ENCODE results near the gene JAK2.
"Not testable (repeated sequence)": the region's sequence is repeated elsewhere in the genome, so short reads cannot be mapped to it uniquely, and the experiment has no call there.

JAK2 gene

DNA sequence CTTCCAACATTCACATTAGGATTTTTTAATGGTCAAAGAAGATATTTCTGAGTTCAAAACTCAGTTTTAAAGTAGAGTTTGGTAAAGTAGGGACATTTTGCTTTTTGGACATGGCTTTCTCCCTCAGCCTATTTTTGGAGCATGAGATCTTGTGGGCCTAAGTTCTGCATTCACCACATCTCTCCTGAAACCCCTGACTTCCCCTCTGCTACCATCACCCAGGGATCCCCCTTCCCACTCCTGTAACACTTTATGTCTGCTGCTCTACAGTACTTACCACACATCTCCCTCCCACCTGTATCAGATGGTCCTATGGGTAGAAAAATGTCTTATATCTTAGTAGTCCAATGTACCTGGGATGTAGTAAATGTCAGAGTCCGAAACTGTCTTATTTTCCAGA lies 48.2 kb upstream of the JAK2 start:
- no peak for ATAC-seq
- TF ChIP-seq CSDC2 (CRISPR knock-in tag; IDR thresholded peaks at IDR 0.05), result no peak
- no peak for TF ChIP-seq PPARA (CRISPR knock-in tag; IDR thresholded peaks at IDR 0.05; ENCODE audit: borderline replicate concordance)
- TF ChIP-seq ARNTL (CRISPR knock-in tag; IDR thresholded peaks at IDR 0.05; ENCODE audit: borderline replicate concordance, low read depth), result no peak
- no peak for TF ChIP-seq SNAI2 (CRISPR knock-in tag; IDR thresholded peaks at IDR 0.05)
- no peak for TF ChIP-seq ZNF8 (CRISPR knock-in tag; IDR thresholded peaks at IDR 0.05)

DNA sequence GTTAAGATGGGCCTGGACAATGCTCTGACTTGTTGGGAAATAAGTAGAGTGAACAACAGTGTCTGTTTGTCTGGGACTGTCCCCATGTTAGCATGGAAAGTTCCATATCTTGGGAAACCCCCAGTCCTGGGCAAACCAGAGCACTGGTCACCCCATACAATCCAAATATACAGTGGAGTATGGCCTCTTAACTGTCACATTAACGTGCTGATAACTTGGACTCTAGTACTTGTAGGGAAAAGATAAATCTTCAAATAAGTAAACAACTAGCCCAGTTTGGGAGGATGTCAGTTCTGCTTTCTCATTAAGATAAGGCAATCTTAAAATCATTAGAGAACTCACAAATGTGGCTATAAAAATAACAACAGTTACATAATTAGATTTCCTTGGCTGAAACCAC lies 47.6 kb upstream of the JAK2 start:
- TF ChIP-seq CSDC2 (CRISPR knock-in tag; IDR thresholded peaks at IDR 0.05) (no peak), RARB (CRISPR knock-in tag; IDR thresholded peaks at IDR 0.05) (no peak)
- ATAC-seq, result no peak

DNA sequence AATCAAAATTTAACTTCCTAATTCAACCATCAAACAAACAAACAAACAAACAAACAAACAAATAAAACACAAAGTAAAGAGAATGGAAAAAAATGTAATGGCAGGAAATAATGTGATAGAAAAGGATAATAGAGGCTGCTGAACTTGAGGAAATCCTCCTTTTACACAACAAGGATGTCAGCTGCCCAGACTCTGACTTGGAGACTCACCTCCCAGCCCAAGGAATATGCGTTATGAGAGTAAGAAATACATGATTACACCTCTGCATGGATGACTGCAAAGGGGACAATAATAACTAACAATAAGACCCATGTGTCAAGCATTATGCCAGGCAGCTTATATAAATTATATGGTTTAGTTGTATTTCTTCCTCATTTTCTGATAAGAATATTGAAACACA lies 46.6 kb upstream of the JAK2 start:
- TF ChIP-seq, protein P1, sequence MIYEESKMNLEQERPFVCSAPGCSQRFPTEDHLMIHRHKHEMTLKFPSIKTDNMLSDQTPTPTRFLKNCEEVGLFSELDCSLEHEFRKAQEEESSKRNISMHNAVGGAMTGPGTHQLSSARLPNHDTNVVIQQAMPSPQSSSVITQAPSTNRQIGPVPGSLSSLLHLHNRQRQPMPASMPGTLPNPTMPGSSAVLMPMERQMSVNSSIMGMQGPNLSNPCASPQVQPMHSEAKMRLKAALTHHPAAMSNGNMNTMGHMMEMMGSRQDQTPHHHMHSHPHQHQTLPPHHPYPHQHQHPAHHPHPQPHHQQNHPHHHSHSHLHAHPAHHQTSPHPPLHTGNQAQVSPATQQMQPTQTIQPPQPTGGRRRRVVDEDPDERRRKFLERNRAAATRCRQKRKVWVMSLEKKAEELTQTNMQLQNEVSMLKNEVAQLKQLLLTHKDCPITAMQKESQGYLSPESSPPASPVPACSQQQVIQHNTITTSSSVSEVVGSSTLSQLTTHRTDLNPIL (CRISPR knock-in tag; IDR thresholded peaks at IDR 0.05; ENCODE audit: low read depth), result no peak
- TF ChIP-seq ZFP3 (CRISPR knock-in tag; IDR thresholded peaks at IDR 0.05), result no peak
- no peak for TF ChIP-seq ESRRG (CRISPR knock-in tag; IDR thresholded peaks at IDR 0.05)
- ATAC-seq, result no peak

DNA sequence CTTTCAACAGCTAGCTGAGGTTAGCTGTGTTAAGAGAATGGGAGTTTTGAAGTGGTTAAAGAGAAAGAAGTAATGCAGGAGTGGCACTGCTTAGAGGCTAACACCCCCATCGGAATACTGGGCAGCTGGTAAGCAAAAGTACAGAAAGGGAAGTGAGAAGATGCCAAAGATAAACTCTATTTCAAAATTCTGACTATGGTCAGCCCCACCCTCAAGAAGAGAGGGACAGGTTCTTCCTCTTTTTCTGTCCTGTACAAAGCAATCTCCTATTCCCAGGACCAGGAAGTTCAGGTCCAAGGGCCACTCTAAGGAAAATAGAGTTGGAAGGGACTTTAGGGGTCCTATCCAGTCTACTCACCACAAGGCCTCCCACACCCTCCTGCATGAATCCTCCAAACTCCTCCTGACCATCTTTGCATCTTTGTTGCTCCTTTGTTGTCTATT lies 45.9 kb upstream of the JAK2 start:
- no peak for ATAC-seq
- no peak for TF ChIP-seq TCF4 (CRISPR knock-in tag; IDR thresholded peaks at IDR 0.05; ENCODE audit: borderline replicate concordance)
- no peak for TF ChIP-seq RARB (CRISPR knock-in tag; IDR thresholded peaks at IDR 0.05)
- no peak for TF ChIP-seq TOX (CRISPR knock-in tag; IDR thresholded peaks at IDR 0.05; ENCODE audit: borderline replicate concordance)
- TF ChIP-seq PPARA (CRISPR knock-in tag; IDR thresholded peaks at IDR 0.05; ENCODE audit: borderline replicate concordance), result no peak
- TF ChIP-seq ZFP3 (CRISPR knock-in tag; IDR thresholded peaks at IDR 0.05), result no peak
- TF ChIP-seq SNAI2 (CRISPR knock-in tag; IDR thresholded peaks at IDR 0.05), result no peak
- TF ChIP-seq ARNTL (CRISPR knock-in tag; IDR thresholded peaks at IDR 0.05; ENCODE audit: borderline replicate concordance, low read depth), result no peak
- TF ChIP-seq, protein P2, sequence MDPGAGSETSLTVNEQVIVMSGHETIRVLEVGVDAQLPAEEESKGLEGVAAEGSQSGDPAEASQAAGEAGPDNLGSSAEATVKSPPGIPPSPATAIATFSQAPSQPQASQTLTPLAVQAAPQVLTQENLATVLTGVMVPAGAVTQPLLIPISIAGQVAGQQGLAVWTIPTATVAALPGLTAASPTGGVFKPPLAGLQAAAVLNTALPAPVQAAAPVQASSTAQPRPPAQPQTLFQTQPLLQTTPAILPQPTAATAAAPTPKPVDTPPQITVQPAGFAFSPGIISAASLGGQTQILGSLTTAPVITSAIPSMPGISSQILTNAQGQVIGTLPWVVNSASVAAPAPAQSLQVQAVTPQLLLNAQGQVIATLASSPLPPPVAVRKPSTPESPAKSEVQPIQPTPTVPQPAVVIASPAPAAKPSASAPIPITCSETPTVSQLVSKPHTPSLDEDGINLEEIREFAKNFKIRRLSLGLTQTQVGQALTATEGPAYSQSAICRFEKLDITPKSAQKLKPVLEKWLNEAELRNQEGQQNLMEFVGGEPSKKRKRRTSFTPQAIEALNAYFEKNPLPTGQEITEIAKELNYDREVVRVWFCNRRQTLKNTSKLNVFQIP (CRISPR knock-in tag; IDR thresholded peaks at IDR 0.05; ENCODE audit: borderline replicate concordance, low read depth), result no peak

DNA sequence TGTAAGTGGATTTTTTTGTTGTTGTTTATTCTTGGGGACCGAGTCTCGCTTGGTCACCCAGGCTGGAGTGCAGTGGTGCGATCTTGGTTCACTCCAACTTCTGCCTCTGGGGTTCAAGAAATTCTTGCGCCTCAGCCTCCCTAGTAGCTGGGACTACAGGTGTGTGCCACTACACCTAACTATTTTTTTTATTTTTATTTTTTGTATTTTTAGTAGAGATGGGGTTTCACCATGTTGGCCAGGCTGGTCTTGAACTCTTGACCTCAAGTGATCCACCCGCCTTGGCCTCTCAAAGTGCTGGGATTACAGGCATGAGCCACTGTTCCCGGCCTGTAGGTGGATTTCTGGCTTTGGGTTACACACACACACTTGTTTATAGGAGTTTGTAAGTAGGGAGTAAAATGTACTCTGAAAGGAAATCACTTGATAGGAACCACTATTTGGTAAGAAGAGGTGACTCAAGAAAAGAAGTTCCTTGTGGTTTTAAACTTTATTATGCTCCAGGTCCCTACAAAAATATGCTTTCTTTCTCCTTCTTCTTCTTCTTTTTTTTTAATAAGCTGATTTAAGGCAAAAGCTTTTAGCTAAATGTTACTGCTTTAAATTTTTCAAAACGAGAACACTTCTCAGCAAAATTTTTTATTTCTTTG lies 42.9 kb upstream of the JAK2 start:
- not testable (repeated sequence) for ATAC-seq

DNA sequence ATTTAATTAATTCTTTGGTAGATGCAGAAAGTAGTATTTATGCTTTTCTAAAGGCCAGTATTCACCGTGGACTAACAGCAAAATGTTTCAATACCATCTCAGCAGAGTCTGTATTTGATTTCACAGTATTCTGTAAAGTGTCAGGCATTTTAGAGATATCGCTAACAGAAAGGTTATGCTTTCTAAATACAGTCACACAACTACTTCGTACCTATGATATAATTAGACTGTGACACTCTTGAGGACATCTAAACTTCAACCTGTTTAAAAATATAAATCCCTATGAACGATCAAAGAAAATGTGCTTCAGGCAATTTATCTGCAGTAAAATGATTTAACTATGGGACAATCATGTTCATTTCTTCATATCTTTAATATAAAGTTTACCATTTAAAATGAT lies 41.7 kb upstream of the JAK2 start:
- TF ChIP-seq CSDC2 (CRISPR knock-in tag; IDR thresholded peaks at IDR 0.05), result no peak
- no peak for TF ChIP-seq ZFP30 (CRISPR knock-in tag; IDR thresholded peaks at IDR 0.05)
- no peak for TF ChIP-seq ZNF70 (CRISPR knock-in tag; IDR thresholded peaks at IDR 0.05)
- TF ChIP-seq TOX (CRISPR knock-in tag; IDR thresholded peaks at IDR 0.05; ENCODE audit: borderline replicate concordance), result no peak
- TF ChIP-seq OSR1 (CRISPR knock-in tag; IDR thresholded peaks at IDR 0.05), result no peak
- TF ChIP-seq ZNF565 (CRISPR knock-in tag; conservative IDR thresholded peaks at IDR 0.05; ENCODE audit: low read depth), result no peak
- TF ChIP-seq BACH2 (CRISPR knock-in tag; IDR thresholded peaks at IDR 0.05; ENCODE audit: borderline replicate concordance), result no peak
- TF ChIP-seq, protein P1 (CRISPR knock-in tag; IDR thresholded peaks at IDR 0.05; ENCODE audit: low read depth), result no peak
- TF ChIP-seq, protein P3, sequence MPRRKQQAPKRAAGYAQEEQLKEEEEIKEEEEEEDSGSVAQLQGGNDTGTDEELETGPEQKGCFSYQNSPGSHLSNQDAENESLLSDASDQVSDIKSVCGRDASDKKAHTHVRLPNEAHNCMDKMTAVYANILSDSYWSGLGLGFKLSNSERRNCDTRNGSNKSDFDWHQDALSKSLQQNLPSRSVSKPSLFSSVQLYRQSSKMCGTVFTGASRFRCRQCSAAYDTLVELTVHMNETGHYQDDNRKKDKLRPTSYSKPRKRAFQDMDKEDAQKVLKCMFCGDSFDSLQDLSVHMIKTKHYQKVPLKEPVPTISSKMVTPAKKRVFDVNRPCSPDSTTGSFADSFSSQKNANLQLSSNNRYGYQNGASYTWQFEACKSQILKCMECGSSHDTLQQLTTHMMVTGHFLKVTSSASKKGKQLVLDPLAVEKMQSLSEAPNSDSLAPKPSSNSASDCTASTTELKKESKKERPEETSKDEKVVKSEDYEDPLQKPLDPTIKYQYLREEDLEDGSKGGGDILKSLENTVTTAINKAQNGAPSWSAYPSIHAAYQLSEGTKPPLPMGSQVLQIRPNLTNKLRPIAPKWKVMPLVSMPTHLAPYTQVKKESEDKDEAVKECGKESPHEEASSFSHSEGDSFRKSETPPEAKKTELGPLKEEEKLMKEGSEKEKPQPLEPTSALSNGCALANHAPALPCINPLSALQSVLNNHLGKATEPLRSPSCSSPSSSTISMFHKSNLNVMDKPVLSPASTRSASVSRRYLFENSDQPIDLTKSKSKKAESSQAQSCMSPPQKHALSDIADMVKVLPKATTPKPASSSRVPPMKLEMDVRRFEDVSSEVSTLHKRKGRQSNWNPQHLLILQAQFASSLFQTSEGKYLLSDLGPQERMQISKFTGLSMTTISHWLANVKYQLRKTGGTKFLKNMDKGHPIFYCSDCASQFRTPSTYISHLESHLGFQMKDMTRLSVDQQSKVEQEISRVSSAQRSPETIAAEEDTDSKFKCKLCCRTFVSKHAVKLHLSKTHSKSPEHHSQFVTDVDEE (CRISPR knock-in tag; IDR thresholded peaks at IDR 0.05), result no peak
- no peak for TF ChIP-seq RARB (CRISPR knock-in tag; IDR thresholded peaks at IDR 0.05)
- TF ChIP-seq, protein P2 (CRISPR knock-in tag; IDR thresholded peaks at IDR 0.05; ENCODE audit: borderline replicate concordance, low read depth), result no peak
- TF ChIP-seq, protein P4, sequence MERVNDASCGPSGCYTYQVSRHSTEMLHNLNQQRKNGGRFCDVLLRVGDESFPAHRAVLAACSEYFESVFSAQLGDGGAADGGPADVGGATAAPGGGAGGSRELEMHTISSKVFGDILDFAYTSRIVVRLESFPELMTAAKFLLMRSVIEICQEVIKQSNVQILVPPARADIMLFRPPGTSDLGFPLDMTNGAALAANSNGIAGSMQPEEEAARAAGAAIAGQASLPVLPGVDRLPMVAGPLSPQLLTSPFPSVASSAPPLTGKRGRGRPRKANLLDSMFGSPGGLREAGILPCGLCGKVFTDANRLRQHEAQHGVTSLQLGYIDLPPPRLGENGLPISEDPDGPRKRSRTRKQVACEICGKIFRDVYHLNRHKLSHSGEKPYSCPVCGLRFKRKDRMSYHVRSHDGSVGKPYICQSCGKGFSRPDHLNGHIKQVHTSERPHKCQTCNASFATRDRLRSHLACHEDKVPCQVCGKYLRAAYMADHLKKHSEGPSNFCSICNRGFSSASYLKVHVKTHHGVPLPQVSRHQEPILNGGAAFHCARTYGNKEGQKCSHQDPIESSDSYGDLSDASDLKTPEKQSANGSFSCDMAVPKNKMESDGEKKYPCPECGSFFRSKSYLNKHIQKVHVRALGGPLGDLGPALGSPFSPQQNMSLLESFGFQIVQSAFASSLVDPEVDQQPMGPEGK (CRISPR knock-in tag; IDR thresholded peaks at IDR 0.05; ENCODE audit: borderline replicate concordance), result no peak
- no peak for TF ChIP-seq ESRRG (CRISPR knock-in tag; IDR thresholded peaks at IDR 0.05)
- TF ChIP-seq GLIS3 (CRISPR knock-in tag; IDR thresholded peaks at IDR 0.05), result no peak
- TF ChIP-seq SNAI2 (CRISPR knock-in tag; IDR thresholded peaks at IDR 0.05), result no peak
- no peak for TF ChIP-seq ISL1 (CRISPR knock-in tag; IDR thresholded peaks at IDR 0.05)
- no peak for ATAC-seq
